Measurements from ENCODE around the gene TRAF3.

Gene TRAF3

DNA sequence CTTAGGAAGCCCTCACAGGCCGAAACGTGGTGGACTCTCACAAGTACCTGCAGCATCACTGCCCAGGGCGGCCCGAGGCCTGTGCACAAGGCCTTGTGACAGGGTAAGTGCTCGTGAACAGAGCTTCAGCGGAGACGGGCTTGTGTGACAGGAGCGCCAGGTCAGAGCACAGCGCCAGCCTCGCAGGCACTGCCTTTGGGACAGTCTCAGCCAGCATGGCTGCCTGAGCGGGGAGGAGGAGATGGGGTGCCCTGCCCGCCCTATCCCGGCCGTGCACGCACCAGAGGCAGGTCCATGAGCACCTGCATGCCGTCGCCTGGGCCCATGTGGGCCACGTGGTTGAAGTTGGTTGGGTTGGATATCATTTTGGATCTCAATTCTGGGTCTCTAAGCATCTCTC lies 162.1 kb downstream of the TRAF3 start:
- H3K4me3 ChIP-seq (ENCODE audit: low read length), result no peak overlapping the region
- no peak overlapping the region for H3K56ac ChIP-seq (ENCODE audit: low read length)
- H2BK120ac ChIP-seq (ENCODE audit: low read depth, low read length), result no peak overlapping the region
- no peaks in the 10 kb centered on the region for H3K27me3 ChIP-seq (ENCODE audit: insufficient read depth, low read length, poor library complexity)
- no peak overlapping the region for H2BK15ac ChIP-seq (replicated peaks; ENCODE audit: low read depth)
- no peak overlapping the region for H2BK5ac ChIP-seq (ENCODE audit: low read length)
- no peak overlapping the region for H2AK5ac ChIP-seq (ENCODE audit: low read length)
- H3K4me1 ChIP-seq (ENCODE audit: control insufficient read depth, low read depth, low read length), result no peaks in the 10 kb centered on the region
- H3K27ac ChIP-seq (ENCODE audit: low read depth, low read length), result no peak overlapping the region
- H3K18ac ChIP-seq (ENCODE audit: low read length), result no peak overlapping the region
- H3K4me2 ChIP-seq (ENCODE audit: low read length), result no peak overlapping the region
- H3K9ac ChIP-seq (ENCODE audit: low read length), result no peak overlapping the region
- no CpG with 5 or more reads among the region's 18 CpGs for WGBS (ENCODE audit: extremely low coverage, insufficient coverage, low lambda C conversion rate)
- H4K5ac ChIP-seq (ENCODE audit: low read length), result no peak overlapping the region
- H3K4ac ChIP-seq (ENCODE audit: low read depth, low read length), result no peak overlapping the region
- peaks cover 5% of the 10 kb centered on the region for H3K36me3 ChIP-seq (ENCODE audit: control insufficient read depth, insufficient read depth, low read length)
- no peak overlapping the region for H3K23ac ChIP-seq (ENCODE audit: low read length)
- no peak for DNase-seq
- no peaks in the 10 kb centered on the region for H3K79me1 ChIP-seq (ENCODE audit: low read length)
- no peaks in the 10 kb centered on the region for H3K79me2 ChIP-seq (ENCODE audit: control insufficient read depth, insufficient read depth, low read length)
- no peak overlapping the region for H4K8ac ChIP-seq (ENCODE audit: low read depth, low read length)

GRCh38 chr14:102939820-102940561 lies 162.7 kb downstream of the TRAF3 start:
- DNase-seq, result no peak
- no peaks in the 10 kb centered on the region for H3K79me2 ChIP-seq (ENCODE audit: control insufficient read depth, insufficient read depth, low read length)
- H3K36me3 ChIP-seq (ENCODE audit: control insufficient read depth, insufficient read depth, low read length), result peaks cover 6% of the 10 kb centered on the region
- no peak overlapping the region for H3K56ac ChIP-seq (ENCODE audit: low read length)
- H2BK5ac ChIP-seq (ENCODE audit: low read length), result no peak overlapping the region
- no peaks in the 10 kb centered on the region for H3K27me3 ChIP-seq (ENCODE audit: insufficient read depth, low read length, poor library complexity)
- no peaks in the 10 kb centered on the region for H3K79me1 ChIP-seq (ENCODE audit: low read length)
- no peak overlapping the region for H2BK120ac ChIP-seq (ENCODE audit: low read depth, low read length)
- no CpG with 5 or more reads among the region's 43 CpGs for WGBS (ENCODE audit: extremely low coverage, insufficient coverage, low lambda C conversion rate)
- no peak overlapping the region for H2BK15ac ChIP-seq (replicated peaks; ENCODE audit: low read depth)
- no peak overlapping the region for H3K18ac ChIP-seq (ENCODE audit: low read length)
- H4K8ac ChIP-seq (ENCODE audit: low read depth, low read length), result no peak overlapping the region
- no peak overlapping the region for H3K4me2 ChIP-seq (ENCODE audit: low read length)
- no peak overlapping the region for H3K9ac ChIP-seq (ENCODE audit: low read length)
- no peak overlapping the region for H3K23ac ChIP-seq (ENCODE audit: low read length)
- H3K4ac ChIP-seq (ENCODE audit: low read depth, low read length), result no peak overlapping the region
- H3K27ac ChIP-seq (ENCODE audit: low read depth, low read length), result no peak overlapping the region
- H3K4me3 ChIP-seq (ENCODE audit: low read length), result no peak overlapping the region
- no peak overlapping the region for H4K5ac ChIP-seq (ENCODE audit: low read length)
- H2AK5ac ChIP-seq (ENCODE audit: low read length), result no peak overlapping the region
- no peaks in the 10 kb centered on the region for H3K4me1 ChIP-seq (ENCODE audit: control insufficient read depth, low read depth, low read length)

DNA sequence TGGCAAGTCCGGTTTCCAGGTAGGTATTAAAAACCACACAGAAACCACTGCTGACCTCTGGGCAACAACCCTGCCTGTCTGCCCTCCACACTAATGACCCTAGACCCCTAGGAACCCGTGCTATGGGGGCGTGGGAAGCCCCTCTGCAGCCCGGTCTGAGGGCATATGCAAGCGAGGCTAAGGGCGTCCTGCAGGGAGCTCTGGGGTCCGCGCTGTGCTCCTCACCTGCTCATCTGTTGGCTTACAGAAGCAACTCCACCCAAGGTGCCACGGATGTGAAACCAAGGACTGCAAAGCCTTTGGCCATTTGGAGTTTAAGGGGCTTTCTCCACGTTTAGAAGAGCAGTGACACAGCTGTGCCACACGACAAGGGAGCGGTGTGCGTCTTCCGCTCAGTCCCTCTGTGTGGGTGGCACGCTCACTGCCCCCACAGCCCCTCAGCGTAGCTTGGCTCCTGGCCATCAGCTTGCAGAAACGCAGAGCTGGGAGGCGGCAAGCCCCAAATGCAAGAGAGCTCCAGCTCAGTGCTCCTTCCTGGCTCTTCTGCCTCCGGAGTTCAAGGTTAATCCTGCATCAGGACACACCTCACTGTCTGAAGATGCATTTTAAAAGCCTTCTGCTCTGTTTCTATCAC lies 163.6 kb downstream of the TRAF3 start:
- H3K23ac ChIP-seq (ENCODE audit: low read length), result no peak overlapping the region
- H3K79me1 ChIP-seq (ENCODE audit: low read length), result no peaks in the 10 kb centered on the region
- H3K36me3 ChIP-seq (ENCODE audit: control insufficient read depth, insufficient read depth, low read length), result peaks cover 10% of the 10 kb centered on the region
- H2BK15ac ChIP-seq (replicated peaks; ENCODE audit: low read depth), result no peak overlapping the region
- no peaks in the 10 kb centered on the region for H3K27me3 ChIP-seq (ENCODE audit: insufficient read depth, low read length, poor library complexity)
- H3K18ac ChIP-seq (ENCODE audit: low read length), result no peak overlapping the region
- no peaks in the 10 kb centered on the region for H3K79me2 ChIP-seq (ENCODE audit: control insufficient read depth, insufficient read depth, low read length)
- H2AK5ac ChIP-seq (ENCODE audit: low read length), result no peak overlapping the region
- H2BK5ac ChIP-seq (ENCODE audit: low read length), result no peak overlapping the region
- no peak for DNase-seq
- no peak overlapping the region for H3K4ac ChIP-seq (ENCODE audit: low read depth, low read length)
- H4K5ac ChIP-seq (ENCODE audit: low read length), result no peak overlapping the region
- no peak overlapping the region for H2BK120ac ChIP-seq (ENCODE audit: low read depth, low read length)
- H3K56ac ChIP-seq (ENCODE audit: low read length), result no peak overlapping the region
- H4K8ac ChIP-seq (ENCODE audit: low read depth, low read length), result no peak overlapping the region
- H3K27ac ChIP-seq (ENCODE audit: low read depth, low read length), result no peak overlapping the region
- no peaks in the 10 kb centered on the region for H3K4me1 ChIP-seq (ENCODE audit: control insufficient read depth, low read depth, low read length)
- WGBS (ENCODE audit: extremely low coverage, insufficient coverage, low lambda C conversion rate), result no CpG with 5 or more reads among the region's 19 CpGs
- H3K4me3 ChIP-seq (ENCODE audit: low read length), result no peak overlapping the region
- H3K4me2 ChIP-seq (ENCODE audit: low read length), result no peak overlapping the region
- no peak overlapping the region for H3K9ac ChIP-seq (ENCODE audit: low read length)

GRCh38 chr14:102941419-102942011 lies 164.3 kb downstream of the TRAF3 start:
- no peak overlapping the region for H2BK15ac ChIP-seq (replicated peaks; ENCODE audit: low read depth)
- DNase-seq, result no peak
- H3K4me2 ChIP-seq (ENCODE audit: low read length), result no peak overlapping the region
- no peak overlapping the region for H2AK5ac ChIP-seq (ENCODE audit: low read length)
- H3K27me3 ChIP-seq (ENCODE audit: insufficient read depth, low read length, poor library complexity), result no peaks in the 10 kb centered on the region
- no peak overlapping the region for H3K4ac ChIP-seq (ENCODE audit: low read depth, low read length)
- H4K5ac ChIP-seq (ENCODE audit: low read length), result no peak overlapping the region
- H2BK5ac ChIP-seq (ENCODE audit: low read length), result no peak overlapping the region
- H3K27ac ChIP-seq (ENCODE audit: low read depth, low read length), result no peak overlapping the region
- H3K4me3 ChIP-seq (ENCODE audit: low read length), result no peak overlapping the region
- H3K79me1 ChIP-seq (ENCODE audit: low read length), result no peaks in the 10 kb centered on the region
- WGBS (ENCODE audit: extremely low coverage, insufficient coverage, low lambda C conversion rate), result no CpG with 5 or more reads among the region's 10 CpGs
- H3K79me2 ChIP-seq (ENCODE audit: control insufficient read depth, insufficient read depth, low read length), result no peaks in the 10 kb centered on the region
- H3K9ac ChIP-seq (ENCODE audit: low read length), result no peak overlapping the region
- no peak overlapping the region for H3K56ac ChIP-seq (ENCODE audit: low read length)
- no peak overlapping the region for H4K8ac ChIP-seq (ENCODE audit: low read depth, low read length)
- no peaks in the 10 kb centered on the region for H3K4me1 ChIP-seq (ENCODE audit: control insufficient read depth, low read depth, low read length)
- H3K36me3 ChIP-seq (ENCODE audit: control insufficient read depth, insufficient read depth, low read length), result peaks cover 8% of the 10 kb centered on the region
- no peak overlapping the region for H3K23ac ChIP-seq (ENCODE audit: low read length)
- H2BK120ac ChIP-seq (ENCODE audit: low read depth, low read length), result no peak overlapping the region
- H3K18ac ChIP-seq (ENCODE audit: low read length), result no peak overlapping the region

DNA sequence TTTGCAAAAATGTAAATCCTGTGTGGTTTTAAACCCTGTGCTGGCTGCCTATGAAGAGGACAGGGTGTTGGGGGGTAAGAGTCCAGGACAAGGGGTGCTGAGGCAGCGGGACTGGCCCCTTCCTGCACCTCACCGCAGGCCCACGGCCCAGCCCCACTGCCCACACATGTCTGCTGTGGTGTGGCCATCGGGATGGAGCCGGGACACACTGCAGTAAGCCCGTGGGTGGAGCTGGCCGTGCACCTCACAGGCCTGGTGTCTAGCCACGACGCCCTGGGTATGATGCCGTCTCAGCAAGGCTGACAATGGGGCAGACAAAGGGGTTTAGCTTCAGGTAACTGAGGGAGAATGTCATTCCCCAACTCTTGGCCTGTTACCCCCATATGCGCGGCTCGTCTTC lies 164.8 kb downstream of the TRAF3 start:
- H3K79me2 ChIP-seq (ENCODE audit: control insufficient read depth, insufficient read depth, low read length), result no peaks in the 10 kb centered on the region
- no peak overlapping the region for H3K4ac ChIP-seq (ENCODE audit: low read depth, low read length)
- H3K4me1 ChIP-seq (ENCODE audit: control insufficient read depth, low read depth, low read length), result no peaks in the 10 kb centered on the region
- no peak overlapping the region for H2BK15ac ChIP-seq (replicated peaks; ENCODE audit: low read depth)
- H3K79me1 ChIP-seq (ENCODE audit: low read length), result no peaks in the 10 kb centered on the region
- H3K4me2 ChIP-seq (ENCODE audit: low read length), result no peak overlapping the region
- no peak overlapping the region for H4K5ac ChIP-seq (ENCODE audit: low read length)
- no peak overlapping the region for H2BK5ac ChIP-seq (ENCODE audit: low read length)
- no peak overlapping the region for H3K23ac ChIP-seq (ENCODE audit: low read length)
- no CpG with 5 or more reads among the region's 13 CpGs for WGBS (ENCODE audit: extremely low coverage, insufficient coverage, low lambda C conversion rate)
- DNase-seq, result no peak
- H3K9ac ChIP-seq (ENCODE audit: low read length), result no peak overlapping the region
- no peak overlapping the region for H3K4me3 ChIP-seq (ENCODE audit: low read length)
- H2AK5ac ChIP-seq (ENCODE audit: low read length), result no peak overlapping the region
- no peak overlapping the region for H3K18ac ChIP-seq (ENCODE audit: low read length)
- H2BK120ac ChIP-seq (ENCODE audit: low read depth, low read length), result no peak overlapping the region
- H3K36me3 ChIP-seq (ENCODE audit: control insufficient read depth, insufficient read depth, low read length), result peaks cover 9% of the 10 kb centered on the region
- no peak overlapping the region for H3K56ac ChIP-seq (ENCODE audit: low read length)
- no peak overlapping the region for H4K8ac ChIP-seq (ENCODE audit: low read depth, low read length)
- H3K27me3 ChIP-seq (ENCODE audit: insufficient read depth, low read length, poor library complexity), result no peaks in the 10 kb centered on the region
- H3K27ac ChIP-seq (ENCODE audit: low read depth, low read length), result no peak overlapping the region
